ENCODE measurements around the gene SLC6A16. TPM values are rescaled to one million over a fixed set of nuclear protein-coding genes. Genes with fewer than 3 reads are reported as not detected.

Gene SLC6A16
- total and polyA plus RNA-seq, 2 of the 8 experiments (the other 6 are each of a cell fraction or from before 2014, with no cell fraction given): 1.1 to 1.5 TPM

DNA sequence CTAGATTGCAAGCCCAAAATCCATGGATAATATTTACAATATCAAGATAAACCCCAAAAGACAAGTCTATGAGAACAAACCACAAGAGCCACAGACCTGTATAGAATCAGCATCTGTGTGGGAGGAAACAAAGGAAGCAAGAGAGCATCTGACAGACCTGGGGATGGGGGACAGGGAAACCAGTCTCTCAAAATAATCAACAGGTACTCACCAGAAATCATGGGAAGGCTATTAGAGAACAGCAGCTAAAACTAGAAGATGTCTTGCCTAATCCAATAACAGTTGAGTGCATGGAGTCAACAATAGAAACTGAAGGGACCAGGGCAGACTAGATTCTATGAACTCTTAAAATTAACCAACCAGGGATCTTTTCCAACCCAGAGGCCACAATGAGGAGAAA, 8.7 kb downstream of the SLC6A16 start:
- Histone ChIP-seq H3K23me2 (ENCODE audit: low read depth, low read length) (no peaks in the 10 kb centered on the region), H2BK15ac (ENCODE audit: low read length) (no peak overlapping the region), H3K27ac (ENCODE audit: low read depth, low read length) (no peak overlapping the region), H3K56ac (replicated peaks; ENCODE audit: insufficient read length, low read depth, low read length) (no peak overlapping the region), H3K36me3 (ENCODE audit: control insufficient read depth in 2 of 4, insufficient read depth in 4 of 4, low read length in 3 of 4) (no peaks in the 10 kb centered on the region), H2BK5ac (ENCODE audit: low read depth, low read length) (no peak overlapping the region), H3K4ac (replicated peaks; ENCODE audit: insufficient read length, low read depth, low read length) (no peak overlapping the region), H3K79me2 (ENCODE audit: control insufficient read depth in 1 of 2, insufficient read depth in 2 of 2, low read length in 2 of 2) (no peaks in the 10 kb centered on the region), H2AK5ac (ENCODE audit: low read depth, low read length) (no peak overlapping the region), H2BK20ac (ENCODE audit: low read length) (no peak overlapping the region), H4K91ac (replicated peaks; ENCODE audit: insufficient read length, low read length) (no peak overlapping the region), H3K9me3 (ENCODE audit: insufficient read depth in 2 of 2, low read depth in 1 of 2, low read length in 1 of 2) (peaks cover 0 to 9% of the 10 kb centered on the region in 2 experiments; a peak in 1 of 4 replicates), H3K4me3 (ENCODE audit: extremely low read depth in 1 of 4, insufficient read depth in 2 of 4, low read depth in 3 of 4, low read length in 4 of 4) (no peak overlapping the region), H2BK120ac (replicated peaks; ENCODE audit: low read depth, low read length) (no peak overlapping the region), H3K4me1 (replicated peaks in 1 of 4; ENCODE audit: control insufficient read depth in 3 of 4, insufficient read depth in 4 of 4, low read length in 3 of 4) (no peaks in the 10 kb centered on the region), H2AFZ (ENCODE audit: low read length) (no peak overlapping the region), H2BK12ac (ENCODE audit: low read depth, low read length) (no peak overlapping the region), H3K23ac (ENCODE audit: insufficient read length) (no peak overlapping the region), H4K5ac (ENCODE audit: insufficient read length, low read depth, low read length) (no peak overlapping the region), H3K18ac (ENCODE audit: extremely low read depth, low read length) (no peak overlapping the region), H4K8ac (ENCODE audit: extremely low read depth, insufficient read depth, low read length) (no peak overlapping the region), H4K20me1 (replicated peaks in 1 of 2; ENCODE audit: control insufficient read depth in 1 of 2, insufficient read depth in 2 of 2, low read length in 2 of 2) (no peaks in the 10 kb centered on the region), H3K4me2 (ENCODE audit: insufficient read depth in 1 of 2, low read depth in 2 of 2, low read length in 2 of 2) (no peak overlapping the region), H3K79me1 (ENCODE audit: low read depth, low read length) (no peaks in the 10 kb centered on the region), H3K27me3 (replicated peaks in 1 of 4; ENCODE audit: control insufficient read depth in 3 of 4, extremely low read depth in 1 of 4, insufficient read depth in 3 of 4, low read length in 3 of 4) (no peaks in the 10 kb centered on the region), H3K9ac (replicated peaks in 1 of 4; ENCODE audit: extremely low read depth in 1 of 4, low read depth in 3 of 4, low read length in 3 of 4) (no peak overlapping the region), H3K14ac (ENCODE audit: insufficient read length) (no peak overlapping the region)
- DNase-seq (ENCODE audit: low read depth in 1 of 2, low spot score in 2 of 2) (no peak), FAIRE-seq (no peak)
- POLR2A ChIA-PET (ENCODE audit: partially characterized antibody): interaction anchor here (1.1 kb wide), 1 partner anchor 21 kb away, joined by 3 read pairs; no protein-coding TSS in a partner anchor
- CTCF ChIA-PET (ENCODE audit: partially characterized antibody): interaction anchor here (0.6 to 3.3 kb wide), 5 partner anchors 12 to 257 kb away, joined by 3 to 14 read pairs (median 4); no protein-coding TSS in a partner anchor
- TF ChIP-seq POU5F1 (IDR thresholded peaks at IDR 0.05; ENCODE audit: low read depth, low read length) (no peak), USF2 (IDR thresholded peaks at IDR 0.05; ENCODE audit: low read length) (no peak), TBP (IDR thresholded peaks at IDR 0.05; ENCODE audit: low read depth, low read length) (no peak), KDM5A (IDR thresholded peaks at IDR 0.05; ENCODE audit: low read length) (no peak), SUZ12 (IDR thresholded peaks at IDR 0.05; ENCODE audit: low read length) (no peak), MAFK (IDR thresholded peaks at IDR 0.05; ENCODE audit: low read depth, low read length) (no peak), SRF (IDR thresholded peaks at IDR 0.05; ENCODE audit: low read depth, low read length) (no peak), TAF7 (optimal IDR thresholded peaks at IDR 0.05; ENCODE audit: borderline replicate concordance, low read depth, low read length) (no peak), CTBP2 (IDR thresholded peaks at IDR 0.05; ENCODE audit: borderline replicate concordance, insufficient read depth, insufficient read length, low read length) (no peak), KDM1A (IDR thresholded peaks at IDR 0.05; ENCODE audit: borderline replicate concordance, low read length) (no peak)
- TF ChIP-seq, protein P1, sequence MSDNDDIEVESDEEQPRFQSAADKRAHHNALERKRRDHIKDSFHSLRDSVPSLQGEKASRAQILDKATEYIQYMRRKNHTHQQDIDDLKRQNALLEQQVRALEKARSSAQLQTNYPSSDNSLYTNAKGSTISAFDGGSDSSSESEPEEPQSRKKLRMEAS (IDR thresholded peaks at IDR 0.05): no peak

Data from H1 (cell line).